Activated effector memory CD4-positive, alpha-beta T cell treated with anti-CD3 and anti-CD28 coated beads, Interleukin-2, amount 50 U/mL, for 16 hours (primary cell): Measurements from ENCODE around the gene CRIM1.
"Not testable (repeated sequence)": the region's sequence is repeated elsewhere in the genome, so short reads cannot be mapped to it uniquely, and the experiment has no call there.

Experiments used
- DNase-seq: peaks from one replicate; pipeline ENCODE4 v3.0.0-alpha.2; 2020

The CRIM1 gene, protein sequence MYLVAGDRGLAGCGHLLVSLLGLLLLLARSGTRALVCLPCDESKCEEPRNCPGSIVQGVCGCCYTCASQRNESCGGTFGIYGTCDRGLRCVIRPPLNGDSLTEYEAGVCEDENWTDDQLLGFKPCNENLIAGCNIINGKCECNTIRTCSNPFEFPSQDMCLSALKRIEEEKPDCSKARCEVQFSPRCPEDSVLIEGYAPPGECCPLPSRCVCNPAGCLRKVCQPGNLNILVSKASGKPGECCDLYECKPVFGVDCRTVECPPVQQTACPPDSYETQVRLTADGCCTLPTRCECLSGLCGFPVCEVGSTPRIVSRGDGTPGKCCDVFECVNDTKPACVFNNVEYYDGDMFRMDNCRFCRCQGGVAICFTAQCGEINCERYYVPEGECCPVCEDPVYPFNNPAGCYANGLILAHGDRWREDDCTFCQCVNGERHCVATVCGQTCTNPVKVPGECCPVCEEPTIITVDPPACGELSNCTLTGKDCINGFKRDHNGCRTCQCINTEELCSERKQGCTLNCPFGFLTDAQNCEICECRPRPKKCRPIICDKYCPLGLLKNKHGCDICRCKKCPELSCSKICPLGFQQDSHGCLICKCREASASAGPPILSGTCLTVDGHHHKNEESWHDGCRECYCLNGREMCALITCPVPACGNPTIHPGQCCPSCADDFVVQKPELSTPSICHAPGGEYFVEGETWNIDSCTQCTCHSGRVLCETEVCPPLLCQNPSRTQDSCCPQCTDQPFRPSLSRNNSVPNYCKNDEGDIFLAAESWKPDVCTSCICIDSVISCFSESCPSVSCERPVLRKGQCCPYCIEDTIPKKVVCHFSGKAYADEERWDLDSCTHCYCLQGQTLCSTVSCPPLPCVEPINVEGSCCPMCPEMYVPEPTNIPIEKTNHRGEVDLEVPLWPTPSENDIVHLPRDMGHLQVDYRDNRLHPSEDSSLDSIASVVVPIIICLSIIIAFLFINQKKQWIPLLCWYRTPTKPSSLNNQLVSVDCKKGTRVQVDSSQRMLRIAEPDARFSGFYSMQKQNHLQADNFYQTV

DNA sequence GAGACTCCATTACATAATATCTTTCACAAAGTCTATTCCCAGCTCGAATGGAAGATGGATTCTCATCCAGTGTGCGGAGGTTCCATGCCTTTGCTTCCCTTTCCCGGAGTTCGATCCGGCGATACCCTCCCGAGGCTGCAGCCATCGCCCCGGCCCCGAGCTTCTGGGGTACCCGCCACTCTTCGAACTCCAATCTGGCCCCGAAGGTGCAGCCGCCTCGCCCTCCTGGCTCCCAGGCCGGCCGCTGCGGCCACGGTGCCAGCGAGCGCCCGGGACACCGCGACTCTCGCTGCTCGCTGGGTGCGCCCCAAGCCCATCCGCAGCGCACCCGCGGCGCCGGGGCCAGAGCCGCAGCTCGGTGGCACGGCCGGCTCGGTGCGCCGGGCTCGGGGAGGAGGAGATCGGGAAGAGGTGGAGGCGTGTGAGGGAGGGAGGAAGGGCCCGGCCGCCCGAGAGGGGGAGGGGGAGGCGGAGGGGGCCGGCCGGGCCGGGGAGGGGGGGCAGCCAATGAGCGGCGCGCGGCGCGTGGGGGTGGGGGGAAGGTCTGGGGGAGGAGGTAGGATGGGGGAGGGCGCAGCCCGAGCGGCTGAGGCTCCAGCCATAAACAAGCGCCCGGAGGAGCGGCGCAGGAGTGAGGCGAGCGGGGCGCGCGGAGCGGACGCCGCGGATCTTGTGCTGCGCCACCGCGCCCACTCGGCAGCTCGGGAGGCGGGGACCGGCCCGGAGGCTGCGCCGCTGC is at the start of gene CRIM1:
CRIM1 (plus strand) TSS at position 628 of the 739 bp plus-strand sequence. CDS start 515 bp downstream, outside the sequence.
- DNase-seq: peak; percentile 78

DNA sequence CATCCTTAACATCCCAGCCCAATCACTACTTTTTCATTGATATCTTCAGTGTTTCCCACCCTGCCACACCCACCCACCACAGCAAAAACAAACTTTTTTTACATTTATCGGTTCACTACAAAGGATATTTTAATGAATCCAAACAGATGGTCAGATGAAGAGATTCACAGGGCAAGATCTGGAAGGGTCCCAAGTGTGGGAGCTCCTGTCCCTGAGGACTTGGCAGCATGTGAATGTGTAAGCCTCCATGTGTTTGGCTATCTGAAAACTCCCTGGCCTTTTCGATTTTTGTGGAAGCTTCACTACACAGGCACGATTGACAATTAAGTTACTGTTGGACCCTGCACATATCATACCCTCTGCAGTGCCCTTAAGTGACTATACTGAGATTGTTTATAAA is 48.1 kb upstream of the CRIM1 start:
- no peak for DNase-seq

DNA sequence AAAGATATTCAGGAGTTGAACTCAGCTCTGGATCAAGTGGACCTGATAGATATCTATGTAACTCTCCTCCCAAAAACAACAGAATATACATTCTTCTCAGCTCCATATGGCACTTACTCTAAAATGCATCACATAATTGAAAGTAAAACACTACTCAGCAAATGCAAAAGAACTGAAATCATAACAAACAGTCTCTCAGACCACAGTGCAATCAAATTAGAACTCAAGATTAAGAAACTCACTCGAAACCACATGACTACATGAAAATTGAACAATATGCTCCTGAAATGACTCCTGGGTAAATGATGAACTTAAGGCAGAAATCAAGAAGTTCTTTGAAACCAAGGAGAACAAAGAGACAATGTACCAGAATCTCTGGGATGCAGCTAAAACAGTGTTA is 45.1 kb upstream of the CRIM1 start:
- DNase-seq: not testable (repeated sequence)

DNA sequence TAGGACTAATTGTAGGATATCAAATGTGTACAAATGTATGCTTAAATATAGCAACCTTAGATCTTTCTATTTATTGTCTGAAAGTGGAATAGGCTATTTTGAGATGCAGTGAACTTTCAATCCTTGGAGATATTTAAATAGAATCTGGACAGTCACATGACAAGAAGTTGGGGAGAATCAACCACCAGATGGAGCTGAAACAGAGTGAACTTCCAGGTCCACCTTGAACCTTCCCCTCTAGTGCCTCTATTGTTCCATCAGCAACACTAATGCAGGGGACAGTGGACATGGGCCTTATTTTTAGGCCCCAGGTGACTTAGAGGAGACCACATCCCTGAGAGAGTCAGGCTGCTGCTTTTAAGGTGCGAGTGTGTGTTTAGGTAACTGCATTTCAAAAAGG is 37.0 kb upstream of the CRIM1 start:
- no peak for DNase-seq

DNA sequence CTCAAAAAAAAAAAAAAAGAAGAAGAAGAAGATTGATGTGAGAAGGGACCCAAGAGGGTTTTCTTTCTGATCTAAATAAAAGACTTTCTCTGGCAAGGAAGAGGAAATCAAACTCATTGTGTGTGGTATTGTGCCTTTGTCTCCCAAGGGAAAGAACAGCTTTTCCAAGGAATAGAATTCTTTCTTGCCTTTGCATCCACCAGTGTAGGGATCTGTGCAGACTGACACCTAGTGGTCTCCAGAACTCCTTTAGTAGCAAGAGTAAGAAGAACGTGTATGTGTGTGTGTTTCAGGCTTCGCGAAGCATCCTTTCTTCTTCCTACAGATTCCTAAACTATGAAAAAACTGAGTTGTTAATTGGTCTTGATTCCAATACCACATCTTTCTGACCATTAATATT is 33.5 kb upstream of the CRIM1 start:
- no peak for DNase-seq

DNA sequence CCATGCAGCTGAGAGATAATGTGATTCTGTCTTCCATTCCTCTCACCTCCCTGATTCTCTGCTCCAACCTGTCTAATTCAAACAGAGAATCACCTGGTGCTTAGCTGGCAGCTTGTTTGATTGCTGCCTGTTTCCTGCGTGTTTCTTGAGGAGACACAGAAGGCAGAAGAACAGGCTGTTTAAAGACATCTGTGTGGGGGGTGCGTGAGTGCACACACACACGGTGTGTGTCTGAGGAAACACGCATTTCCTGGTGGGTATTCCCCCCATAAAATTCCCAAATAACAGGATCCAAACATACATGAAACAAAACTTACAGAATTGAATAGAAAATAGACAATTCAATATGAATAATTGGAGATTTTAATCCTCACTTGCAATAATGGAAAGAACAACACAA is 29.3 kb upstream of the CRIM1 start:
- no peak for DNase-seq

DNA sequence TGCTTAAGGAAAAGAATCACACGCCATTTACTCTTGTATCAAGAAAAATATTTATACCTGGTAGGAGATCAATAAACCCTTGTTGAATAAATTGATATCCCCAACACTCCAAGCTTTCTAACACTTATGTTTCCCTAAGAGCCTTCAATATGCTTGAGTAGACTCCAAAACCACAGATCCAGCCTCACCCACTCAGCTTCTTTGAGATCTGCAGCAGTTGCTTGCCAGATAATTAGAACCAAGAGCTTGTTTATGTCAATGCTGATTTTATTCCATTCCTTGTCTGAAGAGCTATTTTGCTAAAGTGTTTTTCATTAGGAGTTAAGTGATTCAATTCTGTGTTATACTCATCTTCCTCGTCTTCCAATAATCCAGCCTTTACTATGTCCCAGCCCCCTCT is 26.3 kb upstream of the CRIM1 start:
- DNase-seq: no peak

DNA sequence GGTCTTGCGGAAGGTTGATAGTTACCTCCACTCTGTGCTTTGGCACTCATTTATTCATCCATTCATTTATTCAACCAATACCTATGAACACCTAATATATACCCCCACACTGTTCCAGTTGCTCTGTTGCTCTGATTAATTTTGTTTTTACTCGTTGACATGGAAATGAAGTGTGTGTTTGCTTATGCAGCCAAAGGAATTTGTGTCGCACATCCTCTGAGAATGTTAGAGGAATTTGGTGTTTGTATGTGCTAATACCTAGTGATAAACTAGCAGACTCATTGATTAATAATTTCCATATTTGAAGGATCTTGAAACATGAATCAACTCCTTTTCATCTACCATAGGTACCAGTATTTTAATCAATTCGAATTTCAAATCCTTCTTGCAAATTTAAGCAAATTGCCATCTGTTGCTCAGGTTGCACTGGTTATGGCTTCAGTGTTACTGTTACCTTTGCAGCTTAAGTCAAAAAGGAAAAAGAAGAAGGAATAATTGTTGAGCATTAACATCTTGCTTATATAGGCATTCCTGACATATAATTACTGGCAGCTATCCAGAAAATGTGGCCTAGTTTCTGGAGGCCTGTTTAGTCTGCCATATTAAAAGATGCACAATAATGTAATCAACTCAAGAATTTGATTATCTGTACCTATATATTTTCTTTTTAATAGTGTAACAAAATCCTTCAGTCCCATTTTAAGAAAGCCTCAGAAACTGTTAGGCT is 25.7 kb upstream of the CRIM1 start:
- DNase-seq: no peak

DNA sequence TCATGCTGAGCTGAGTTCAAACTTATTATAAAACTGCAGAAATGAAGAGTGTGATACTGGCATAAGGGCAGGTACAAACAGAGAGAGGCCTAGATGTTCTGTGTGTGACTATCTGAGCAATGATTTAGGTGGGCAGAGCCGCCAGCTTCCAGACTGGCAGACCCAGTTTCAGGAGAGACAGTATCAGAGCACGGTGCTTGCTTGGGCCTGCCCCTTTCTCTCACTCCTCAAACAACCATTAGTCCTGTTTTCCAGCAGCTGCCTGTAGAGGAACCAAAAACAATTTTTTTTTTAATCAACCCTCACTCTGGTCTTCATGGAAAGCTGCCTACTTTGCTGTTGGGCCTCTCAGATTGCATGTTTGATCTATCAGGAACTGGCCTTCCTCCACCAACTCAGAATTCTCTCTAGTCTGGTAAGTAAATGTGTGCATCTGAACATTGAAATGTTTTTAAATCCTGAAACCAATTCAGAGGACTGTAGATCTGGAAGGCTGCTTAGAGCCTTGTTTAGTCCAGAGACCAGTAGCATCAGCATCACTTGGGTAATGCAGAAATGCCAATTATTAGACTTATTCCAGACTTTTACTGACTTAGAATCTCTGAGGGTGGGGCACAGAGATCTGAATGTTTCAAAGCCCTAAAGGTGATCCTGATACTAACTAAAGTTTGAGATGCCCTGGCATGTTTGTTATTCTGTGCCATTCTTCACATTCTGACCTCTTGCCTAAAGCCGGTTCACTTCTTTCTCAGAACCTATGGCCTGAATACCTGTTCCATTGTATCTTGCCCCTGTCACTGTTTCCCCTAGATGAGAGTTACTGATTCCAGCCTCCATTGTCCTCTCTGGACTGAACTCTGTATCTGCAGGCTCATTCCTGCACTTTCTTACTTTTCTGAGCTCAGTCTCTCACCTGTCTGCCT is 24.8 kb upstream of the CRIM1 start:
- DNase-seq: no peak

DNA sequence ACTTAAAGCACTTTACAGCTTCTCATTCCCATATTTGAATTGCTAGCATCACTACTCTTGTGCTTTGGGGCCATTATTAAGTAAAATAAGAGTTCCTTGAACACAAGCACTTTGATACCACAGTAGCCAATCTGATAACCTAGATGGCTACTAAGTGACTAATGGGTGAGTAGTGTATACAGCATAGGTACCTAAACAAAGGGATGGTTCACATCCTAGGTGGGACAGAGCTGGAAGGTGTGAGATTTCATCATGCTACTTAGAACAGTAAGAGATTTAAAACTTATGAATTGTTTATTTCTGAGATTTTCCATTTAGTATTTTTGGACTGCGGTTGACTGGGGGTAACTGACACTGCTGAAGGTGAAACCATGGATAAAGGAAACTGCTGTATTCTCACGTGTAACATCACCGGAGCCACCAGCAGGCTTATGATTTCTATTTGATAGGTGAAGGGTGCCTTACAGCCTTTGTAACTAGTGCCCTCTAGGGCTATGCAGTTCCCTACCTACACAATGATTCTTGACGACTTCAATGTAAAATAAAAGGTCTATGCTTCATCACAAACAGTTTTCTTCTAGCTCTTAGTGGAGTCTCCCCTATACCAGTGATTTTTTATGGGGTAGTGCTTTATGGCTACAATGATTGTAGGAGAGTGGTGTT is 22.1 kb upstream of the CRIM1 start:
- no peak for DNase-seq

DNA sequence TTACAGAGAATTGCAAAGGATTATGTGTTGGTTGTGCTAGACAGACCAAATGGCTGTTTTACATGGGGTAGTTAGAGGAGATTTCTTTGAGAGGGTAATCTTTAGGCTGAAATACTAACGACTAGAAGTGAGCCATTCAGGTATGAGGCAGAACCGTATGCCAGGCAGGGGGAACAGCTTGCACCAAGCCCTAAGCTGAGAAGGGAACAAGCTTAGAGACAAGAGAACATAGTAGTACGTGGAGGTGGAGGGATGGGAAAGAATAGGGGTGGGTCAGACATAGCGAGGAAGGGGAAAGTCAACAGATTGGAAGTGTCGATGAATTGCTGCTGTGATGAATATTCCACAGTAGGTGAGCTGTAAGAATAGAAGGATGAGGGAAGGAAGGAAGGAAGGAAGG is 20.0 kb upstream of the CRIM1 start:
- DNase-seq: no peak

DNA sequence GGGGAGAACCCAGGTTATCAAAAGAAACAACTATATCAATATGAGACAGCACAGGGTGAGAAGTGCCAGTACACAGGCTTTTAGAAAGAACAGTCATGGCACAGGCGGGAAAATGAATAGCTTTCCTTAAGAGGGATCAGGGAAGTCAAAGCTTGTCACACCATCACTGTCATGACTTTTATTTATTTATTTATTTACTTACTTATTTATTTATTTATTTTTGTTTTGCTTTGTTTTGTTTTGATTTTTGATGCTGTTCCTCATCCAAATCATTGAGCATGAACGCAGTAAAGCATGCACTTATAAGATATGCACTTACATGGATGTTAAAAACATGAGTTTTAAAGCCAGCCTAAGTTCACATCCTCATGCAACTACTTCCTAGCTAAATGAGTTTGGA is 19.3 kb upstream of the CRIM1 start:
- DNase-seq: no peak

DNA sequence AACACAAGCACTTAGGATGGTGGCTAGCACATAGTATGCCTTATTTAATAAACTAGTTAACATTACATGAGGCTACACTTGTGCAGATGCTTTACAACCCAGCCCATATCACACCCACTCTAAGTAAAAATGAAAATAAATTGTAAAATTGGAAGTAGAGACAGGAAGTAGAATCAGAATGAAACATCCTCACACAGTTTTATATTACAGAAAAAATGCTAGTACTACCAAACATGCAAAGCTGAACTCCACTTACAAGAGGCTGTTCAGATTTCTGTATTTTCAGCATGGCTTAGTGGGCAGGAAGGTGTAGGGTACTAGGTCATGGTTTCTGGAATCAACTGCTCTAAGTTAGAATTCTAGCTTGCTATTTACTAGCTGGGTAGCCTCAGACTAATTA is 18.2 kb upstream of the CRIM1 start:
- no peak for DNase-seq

DNA sequence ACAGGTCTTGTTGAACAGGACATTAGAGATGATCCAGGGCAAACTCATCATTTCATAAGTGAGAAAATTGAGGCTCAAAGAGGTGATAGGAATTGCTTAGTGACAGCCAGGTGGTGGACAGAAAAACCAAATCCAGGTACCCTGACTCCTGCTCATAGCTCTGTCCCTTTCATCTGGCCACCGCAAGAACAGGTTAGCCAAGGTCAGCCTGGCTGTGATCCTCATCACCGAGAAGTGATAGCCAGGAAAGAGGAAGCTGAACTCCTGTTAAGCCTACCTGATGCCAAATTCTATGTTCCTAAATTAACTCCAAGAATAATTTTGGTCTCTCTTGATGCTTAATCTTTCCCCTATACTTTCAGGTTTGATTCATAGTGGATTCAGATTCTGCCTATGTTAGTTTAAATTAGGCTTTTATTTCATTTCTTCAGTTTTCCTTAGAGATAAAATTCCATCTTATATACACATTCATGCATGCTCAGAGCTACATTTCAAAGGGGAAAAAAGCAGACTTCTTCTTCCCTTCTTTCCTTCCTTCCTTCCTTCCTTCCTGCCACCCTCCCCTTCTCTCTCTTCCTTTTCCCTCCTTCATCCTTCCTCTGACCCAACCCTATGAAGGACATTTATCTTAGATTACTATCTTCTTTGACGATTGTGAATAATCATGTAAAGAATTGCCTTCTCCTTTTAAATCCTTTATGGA is 17.3 kb upstream of the CRIM1 start:
- DNase-seq: no peak

DNA sequence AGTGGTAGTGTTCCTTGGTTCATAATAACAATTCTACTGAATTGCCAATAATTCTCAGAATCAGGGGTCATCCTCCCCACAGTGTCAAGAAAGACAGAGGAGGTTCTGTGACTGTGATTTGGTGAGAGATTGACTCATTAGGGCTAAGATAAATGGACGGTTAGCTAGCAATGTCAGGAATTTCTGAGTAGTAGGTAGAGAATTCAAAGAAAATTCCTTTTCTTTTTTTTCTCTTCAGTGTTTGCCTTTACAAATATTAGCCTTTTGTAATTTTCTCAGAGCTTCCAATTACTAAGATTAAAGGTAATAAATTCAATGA is 16.8 kb upstream of the CRIM1 start:
- DNase-seq: no peak

DNA sequence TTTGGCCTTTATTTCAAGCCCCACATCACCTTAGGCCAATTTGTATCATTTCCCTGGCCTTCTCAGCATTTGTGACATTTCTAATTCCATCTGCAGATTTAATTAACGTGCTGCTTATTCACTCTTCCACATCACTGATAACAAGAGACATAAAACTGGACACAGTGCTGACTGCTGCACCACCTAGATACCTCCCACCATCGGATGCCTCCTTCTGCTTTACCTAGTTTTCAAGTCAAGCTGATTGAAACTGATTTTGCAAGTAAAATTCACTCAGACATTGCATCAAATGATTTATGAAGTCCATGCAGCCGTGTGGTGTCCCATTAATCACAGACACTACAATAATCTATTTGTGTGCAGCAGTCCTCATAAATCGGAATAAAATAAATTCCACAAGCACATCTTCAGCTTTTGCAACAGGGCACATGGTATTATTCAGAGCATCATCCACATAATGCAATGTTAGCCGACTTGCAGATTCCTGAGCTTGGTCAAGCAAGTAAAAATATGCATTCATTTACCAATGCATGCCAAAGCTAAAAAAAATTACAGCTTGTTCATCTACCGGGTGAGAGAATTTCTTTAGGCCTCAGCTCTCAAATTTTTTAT is 15.9 kb upstream of the CRIM1 start:
- DNase-seq: no peak

DNA sequence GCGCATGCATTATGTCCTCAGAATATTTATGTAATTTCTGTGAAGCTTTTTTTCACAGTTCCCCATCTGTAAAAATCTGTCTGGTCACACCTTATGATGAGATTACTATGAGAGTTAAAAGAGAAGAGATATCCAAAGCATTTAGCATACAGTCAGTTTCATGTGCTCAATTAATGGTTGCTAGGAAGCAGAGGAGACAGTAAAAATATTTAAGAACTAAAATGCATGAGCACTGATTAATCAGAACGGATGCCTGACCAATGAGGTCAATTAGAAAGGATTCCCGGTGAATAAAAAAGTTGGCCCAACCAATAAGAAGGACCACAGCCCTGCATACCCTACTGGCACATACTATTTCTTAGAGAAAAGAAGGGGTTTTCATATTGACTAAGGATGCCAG is 12.0 kb upstream of the CRIM1 start:
- no peak for DNase-seq

DNA sequence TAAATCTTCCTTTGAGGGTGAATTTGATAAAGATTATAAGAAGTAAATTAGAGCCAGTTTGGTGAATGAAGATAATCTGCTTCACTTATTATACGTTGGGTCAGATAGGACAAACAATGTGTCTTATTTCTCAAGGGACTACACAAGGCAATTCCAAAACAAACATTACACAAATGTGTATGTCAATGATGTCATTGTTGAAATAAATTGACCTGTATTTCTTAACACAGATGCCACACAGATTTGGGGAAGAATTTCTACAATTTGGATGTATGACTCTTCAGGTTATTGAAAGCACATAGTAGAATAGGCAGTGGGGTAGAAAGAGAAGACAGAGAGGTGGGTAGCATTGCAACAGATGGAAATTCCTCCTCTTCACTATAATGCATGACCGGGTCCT is 6.9 kb upstream of the CRIM1 start:
- DNase-seq: no peak

DNA sequence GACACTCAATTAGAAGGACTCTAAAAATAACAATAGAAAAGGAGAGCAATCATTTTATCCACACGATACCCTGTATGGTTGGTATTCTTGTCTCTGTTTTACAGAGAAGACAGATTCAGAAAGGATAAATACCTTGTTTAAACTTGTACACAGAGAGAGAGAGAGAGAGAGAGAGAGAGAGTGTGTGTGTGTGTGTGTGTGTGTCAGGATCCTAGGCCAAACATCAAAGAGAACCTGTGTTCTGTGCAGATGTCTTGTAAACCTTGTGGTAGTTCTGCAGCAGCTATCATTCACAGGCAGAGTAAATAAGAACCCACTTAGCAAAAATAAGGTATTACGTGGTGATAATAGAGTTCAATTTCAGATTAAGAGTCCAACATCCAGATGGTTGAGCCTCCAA is 4.3 kb upstream of the CRIM1 start:
- DNase-seq: no peak
